ENCODE results near the gene SIRT6. TPM values are rescaled to one million over a fixed set of nuclear protein-coding genes. Genes with fewer than 3 reads are reported as not detected.
A peak's percentile ranks its signal among the peaks of the same experiment; 100 is the strongest.

SIRT6 gene
- polyA plus RNA-seq, 1 of the 3 experiments (the other 2 are of a cell fraction): 41.0 TPM

DNA sequence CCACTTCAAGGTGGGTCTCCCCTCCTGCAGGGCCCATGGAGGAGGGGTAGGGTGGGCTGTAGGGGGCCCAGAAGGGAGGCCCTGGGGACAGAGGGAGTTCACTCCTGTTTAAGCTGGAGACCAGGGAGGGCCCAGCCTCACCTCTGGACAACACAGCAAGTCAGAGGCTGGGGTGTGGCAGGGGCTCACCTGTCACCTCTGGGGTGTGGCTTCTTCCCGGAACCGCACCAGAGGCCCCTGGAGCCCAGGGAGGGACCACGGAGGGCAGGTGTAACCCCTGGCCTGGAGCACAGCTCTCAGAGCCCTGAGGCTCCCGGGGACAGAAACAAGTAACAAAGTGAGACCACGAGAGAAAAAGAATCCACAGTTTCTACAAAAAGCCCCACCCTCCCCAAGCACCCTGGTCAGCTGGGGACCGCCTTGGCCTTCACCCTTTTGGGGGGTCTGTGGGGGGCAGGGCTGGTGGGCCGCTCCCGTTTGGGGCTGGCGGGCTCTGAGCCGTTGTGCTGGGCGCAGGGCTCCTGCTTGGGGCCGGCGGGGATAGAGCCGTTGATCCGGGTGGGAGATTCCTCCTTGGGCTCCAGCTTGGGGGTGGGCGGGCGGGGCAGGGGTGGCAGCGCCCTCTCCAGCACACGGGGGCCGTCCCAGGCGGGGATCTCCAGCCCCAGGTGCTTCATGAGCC is 8.0 kb downstream of the SIRT6 start:
- Histone ChIP-seq H3F3A (replicated peaks; ENCODE audit: insufficient read depth) (no peaks in the 10 kb centered on the region), H3K36me3 (replicated peaks in 1 of 2; ENCODE audit: control insufficient read depth in 1 of 2, insufficient read depth in 2 of 2, low read length in 1 of 2) (peaks cover 0 to 4% of the 10 kb centered on the region in 2 experiments), H3K4me3 (ENCODE audit: low read depth in 2 of 2, low read length in 1 of 2) (no peak overlapping the region), H2AFZ (ENCODE audit: low read depth) (no peak overlapping the region), H3K27ac (ENCODE audit: low read depth in 2 of 2, low read length in 1 of 2) (no peak overlapping the region), H3K9me2 (no peaks in the 10 kb centered on the region), H4K20me1 (ENCODE audit: insufficient read depth) (peaks cover 10% of the 10 kb centered on the region; the same call in 1 of the 2 replicates), H3K9me3 (no peaks in the 10 kb centered on the region), H3K4me1 (ENCODE audit: control insufficient read depth in 1 of 2, insufficient read depth in 2 of 2, low read depth in 1 of 2, low read length in 1 of 2) (peaks cover 0 to 8% of the 10 kb centered on the region in 2 experiments; a peak in 1 of 4 replicates), H3K27me3 (ENCODE audit: insufficient read depth) (0 out of 2 replicates have a peak, but pooled peaks cover 2% of the 10 kb centered on the region), H3K79me2 (ENCODE audit: insufficient read depth) (no peaks in the 10 kb centered on the region), H3K9ac (no peak overlapping the region), H3K4me2 (no peak overlapping the region)
- no peak for DNase-seq
- ChIA-PET CTCF (interaction anchor here (1.5 kb wide), 1 partner anchor 29 kb away, joined by 5 read pairs; no protein-coding TSS in a partner anchor), POLR2A (no interaction called here)
- TF ChIP-seq, protein P1, sequence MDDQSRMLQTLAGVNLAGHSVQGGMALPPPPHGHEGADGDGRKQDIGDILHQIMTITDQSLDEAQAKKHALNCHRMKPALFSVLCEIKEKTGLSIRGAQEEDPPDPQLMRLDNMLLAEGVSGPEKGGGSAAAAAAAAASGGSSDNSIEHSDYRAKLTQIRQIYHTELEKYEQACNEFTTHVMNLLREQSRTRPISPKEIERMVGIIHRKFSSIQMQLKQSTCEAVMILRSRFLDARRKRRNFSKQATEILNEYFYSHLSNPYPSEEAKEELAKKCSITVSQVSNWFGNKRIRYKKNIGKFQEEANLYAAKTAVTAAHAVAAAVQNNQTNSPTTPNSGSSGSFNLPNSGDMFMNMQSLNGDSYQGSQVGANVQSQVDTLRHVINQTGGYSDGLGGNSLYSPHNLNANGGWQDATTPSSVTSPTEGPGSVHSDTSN (IDR thresholded peaks at IDR 0.05): no peak
- TF ChIP-seq YY1 (IDR thresholded peaks at IDR 0.05; ENCODE audit: low read depth): no peak
- TF ChIP-seq CHD2 (IDR thresholded peaks at IDR 0.05; ENCODE audit: low read length, partially characterized antibody): no peak
- TF ChIP-seq, protein P2, sequence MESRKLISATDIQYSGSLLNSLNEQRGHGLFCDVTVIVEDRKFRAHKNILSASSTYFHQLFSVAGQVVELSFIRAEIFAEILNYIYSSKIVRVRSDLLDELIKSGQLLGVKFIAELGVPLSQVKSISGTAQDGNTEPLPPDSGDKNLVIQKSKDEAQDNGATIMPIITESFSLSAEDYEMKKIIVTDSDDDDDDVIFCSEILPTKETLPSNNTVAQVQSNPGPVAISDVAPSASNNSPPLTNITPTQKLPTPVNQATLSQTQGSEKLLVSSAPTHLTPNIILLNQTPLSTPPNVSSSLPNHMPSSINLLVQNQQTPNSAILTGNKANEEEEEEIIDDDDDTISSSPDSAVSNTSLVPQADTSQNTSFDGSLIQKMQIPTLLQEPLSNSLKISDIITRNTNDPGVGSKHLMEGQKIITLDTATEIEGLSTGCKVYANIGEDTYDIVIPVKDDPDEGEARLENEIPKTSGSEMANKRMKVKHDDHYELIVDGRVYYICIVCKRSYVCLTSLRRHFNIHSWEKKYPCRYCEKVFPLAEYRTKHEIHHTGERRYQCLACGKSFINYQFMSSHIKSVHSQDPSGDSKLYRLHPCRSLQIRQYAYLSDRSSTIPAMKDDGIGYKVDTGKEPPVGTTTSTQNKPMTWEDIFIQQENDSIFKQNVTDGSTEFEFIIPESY (IDR thresholded peaks at IDR 0.05; ENCODE audit: borderline replicate concordance, low read depth): no peak
- TF ChIP-seq, protein P3, sequence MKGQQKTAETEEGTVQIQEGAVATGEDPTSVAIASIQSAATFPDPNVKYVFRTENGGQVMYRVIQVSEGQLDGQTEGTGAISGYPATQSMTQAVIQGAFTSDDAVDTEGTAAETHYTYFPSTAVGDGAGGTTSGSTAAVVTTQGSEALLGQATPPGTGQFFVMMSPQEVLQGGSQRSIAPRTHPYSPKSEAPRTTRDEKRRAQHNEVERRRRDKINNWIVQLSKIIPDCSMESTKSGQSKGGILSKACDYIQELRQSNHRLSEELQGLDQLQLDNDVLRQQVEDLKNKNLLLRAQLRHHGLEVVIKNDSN (IDR thresholded peaks at IDR 0.05; ENCODE audit: borderline replicate concordance, low read depth): no peak
- WGBS (ENCODE audit: low lambda C conversion rate): 94% methylated on average over 9 of the region's 21 CpGs

DNA sequence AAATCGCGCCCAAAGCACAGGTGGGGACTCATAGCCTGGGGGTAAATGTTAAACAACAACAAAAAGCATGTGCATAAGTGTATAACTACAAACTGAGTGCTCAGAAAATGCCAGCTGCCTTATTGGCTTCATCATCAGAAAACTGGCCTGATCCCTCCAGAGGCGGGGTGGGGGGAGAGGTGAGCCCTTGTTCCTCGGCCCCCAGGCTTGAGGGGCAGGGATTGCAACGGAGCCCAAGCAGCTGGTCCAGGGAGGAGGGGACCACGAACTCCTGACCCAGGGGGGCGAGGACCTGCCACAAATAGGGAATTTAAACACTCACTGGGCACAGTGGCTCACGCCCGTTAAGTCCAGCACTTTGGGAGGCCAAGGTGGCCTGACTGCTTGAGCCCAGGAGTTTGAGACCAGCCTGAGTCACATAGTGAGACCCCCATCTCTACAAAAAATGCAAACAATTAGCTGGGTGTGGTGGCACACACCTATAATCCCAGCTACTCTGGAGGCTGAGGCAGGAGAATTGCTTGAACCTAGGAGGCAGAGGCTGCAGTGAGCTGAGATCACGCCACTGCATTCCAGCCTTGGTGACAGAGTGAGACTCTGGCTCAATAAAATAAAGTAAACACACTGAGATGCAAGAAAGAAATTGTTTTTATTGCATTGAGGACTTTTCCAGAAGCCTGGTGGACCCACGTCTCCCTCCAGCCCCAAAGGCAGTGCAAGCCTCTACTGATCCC is 8.7 kb downstream of the SIRT6 start:
- H4K20me1 ChIP-seq (ENCODE audit: insufficient read depth): peaks cover 10% of the 10 kb centered on the region; the same call in 1 of the 2 replicates
- ChIA-PET CTCF (interaction anchor here (0.7 to 1.5 kb wide), 4 partner anchors 9 to 59 kb away, joined by 3 to 5 read pairs (median 4); no protein-coding TSS in a partner anchor), POLR2A (no interaction called here)
- 48% methylated on average over 10 of the region's 11 CpGs for WGBS (ENCODE audit: low lambda C conversion rate)
- H3K79me2 ChIP-seq (ENCODE audit: insufficient read depth): no peaks in the 10 kb centered on the region
- H3K9ac ChIP-seq: no peak overlapping the region
- H2AFZ ChIP-seq (ENCODE audit: low read depth): no peak overlapping the region
- no peak overlapping the region for H3K27ac ChIP-seq (ENCODE audit: low read depth in 2 of 2, low read length in 1 of 2)
- peak overlapping the region; percentile 24 to 44; a peak in 1 of 4 replicates for H3K4me3 ChIP-seq (ENCODE audit: low read depth in 2 of 2, low read length in 1 of 2)
- peak overlapping the region; percentile 68 for H3K4me2 ChIP-seq
- H3K27me3 ChIP-seq (ENCODE audit: insufficient read depth): peaks cover 9% of the 10 kb centered on the region
- peaks cover 0 to 8% of the 10 kb centered on the region in 2 experiments; a peak in 1 of 4 replicates for H3K4me1 ChIP-seq (ENCODE audit: control insufficient read depth in 1 of 2, insufficient read depth in 2 of 2, low read depth in 1 of 2, low read length in 1 of 2)
- H3K9me2 ChIP-seq: no peaks in the 10 kb centered on the region
- no peak for TF ChIP-seq GABPA (IDR thresholded peaks at IDR 0.05; ENCODE audit: low read depth)
- TF ChIP-seq, protein P4, sequence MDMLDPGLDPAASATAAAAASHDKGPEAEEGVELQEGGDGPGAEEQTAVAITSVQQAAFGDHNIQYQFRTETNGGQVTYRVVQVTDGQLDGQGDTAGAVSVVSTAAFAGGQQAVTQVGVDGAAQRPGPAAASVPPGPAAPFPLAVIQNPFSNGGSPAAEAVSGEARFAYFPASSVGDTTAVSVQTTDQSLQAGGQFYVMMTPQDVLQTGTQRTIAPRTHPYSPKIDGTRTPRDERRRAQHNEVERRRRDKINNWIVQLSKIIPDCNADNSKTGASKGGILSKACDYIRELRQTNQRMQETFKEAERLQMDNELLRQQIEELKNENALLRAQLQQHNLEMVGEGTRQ (IDR thresholded peaks at IDR 0.05; ENCODE audit: borderline replicate concordance, low read depth, low read length): no peak
- TF ChIP-seq RAD21 (IDR thresholded peaks at IDR 0.05; ENCODE audit: low read length): no peak
- no peak for TF ChIP-seq SMC3 (IDR thresholded peaks at IDR 0.05; ENCODE audit: low read depth, low read length)
- TF ChIP-seq, protein P1 (IDR thresholded peaks at IDR 0.05): no peak
- TF ChIP-seq FOXJ3 (CRISPR knock-in tag; IDR thresholded peaks at IDR 0.05): no peak
- TF ChIP-seq, protein P5, sequence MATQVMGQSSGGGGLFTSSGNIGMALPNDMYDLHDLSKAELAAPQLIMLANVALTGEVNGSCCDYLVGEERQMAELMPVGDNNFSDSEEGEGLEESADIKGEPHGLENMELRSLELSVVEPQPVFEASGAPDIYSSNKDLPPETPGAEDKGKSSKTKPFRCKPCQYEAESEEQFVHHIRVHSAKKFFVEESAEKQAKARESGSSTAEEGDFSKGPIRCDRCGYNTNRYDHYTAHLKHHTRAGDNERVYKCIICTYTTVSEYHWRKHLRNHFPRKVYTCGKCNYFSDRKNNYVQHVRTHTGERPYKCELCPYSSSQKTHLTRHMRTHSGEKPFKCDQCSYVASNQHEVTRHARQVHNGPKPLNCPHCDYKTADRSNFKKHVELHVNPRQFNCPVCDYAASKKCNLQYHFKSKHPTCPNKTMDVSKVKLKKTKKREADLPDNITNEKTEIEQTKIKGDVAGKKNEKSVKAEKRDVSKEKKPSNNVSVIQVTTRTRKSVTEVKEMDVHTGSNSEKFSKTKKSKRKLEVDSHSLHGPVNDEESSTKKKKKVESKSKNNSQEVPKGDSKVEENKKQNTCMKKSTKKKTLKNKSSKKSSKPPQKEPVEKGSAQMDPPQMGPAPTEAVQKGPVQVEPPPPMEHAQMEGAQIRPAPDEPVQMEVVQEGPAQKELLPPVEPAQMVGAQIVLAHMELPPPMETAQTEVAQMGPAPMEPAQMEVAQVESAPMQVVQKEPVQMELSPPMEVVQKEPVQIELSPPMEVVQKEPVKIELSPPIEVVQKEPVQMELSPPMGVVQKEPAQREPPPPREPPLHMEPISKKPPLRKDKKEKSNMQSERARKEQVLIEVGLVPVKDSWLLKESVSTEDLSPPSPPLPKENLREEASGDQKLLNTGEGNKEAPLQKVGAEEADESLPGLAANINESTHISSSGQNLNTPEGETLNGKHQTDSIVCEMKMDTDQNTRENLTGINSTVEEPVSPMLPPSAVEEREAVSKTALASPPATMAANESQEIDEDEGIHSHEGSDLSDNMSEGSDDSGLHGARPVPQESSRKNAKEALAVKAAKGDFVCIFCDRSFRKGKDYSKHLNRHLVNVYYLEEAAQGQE (IDR thresholded peaks at IDR 0.05; ENCODE audit: low read depth, low read length): no peak
- no peaks in the 10 kb centered on the region for H3F3A ChIP-seq (replicated peaks; ENCODE audit: insufficient read depth)
- no peaks in the 10 kb centered on the region for H3K9me3 ChIP-seq
- peaks cover 0 to 4% of the 10 kb centered on the region in 2 experiments for H3K36me3 ChIP-seq (replicated peaks in 1 of 2; ENCODE audit: control insufficient read depth in 1 of 2, insufficient read depth in 2 of 2, low read length in 1 of 2)
- DNase-seq: peak; percentile 56
